Stimulated activated CD4-positive, alpha-beta T cell treated with anti-CD3 and anti-CD28 coated beads, Interleukin-1b, Interleukin-23, amount 100 ng/mL, for 1 hour (primary cell): Measurements from ENCODE around the gene LMO1.

Experiments
- DNase-seq, 2 donors: peaks; one replicate each; pipeline ENCODE4 v3.0.0-alpha.2; 2020; ENCODE audit warnings: low read depth in 2 of 2

The LMO1 gene

GRCh38 chr11:8288166-8288772 is 24.6 kb upstream of the LMO1 start:
- no peak for DNase-seq

- no peak for DNase-seq
These were observed 24.0 kb upstream of the LMO1 start for GRCh38 chr11:8287703-8288102.

- no peak for DNase-seq
These were observed 23.6 kb upstream of the LMO1 start for GRCh38 chr11:8287297-8287696.

DNA sequence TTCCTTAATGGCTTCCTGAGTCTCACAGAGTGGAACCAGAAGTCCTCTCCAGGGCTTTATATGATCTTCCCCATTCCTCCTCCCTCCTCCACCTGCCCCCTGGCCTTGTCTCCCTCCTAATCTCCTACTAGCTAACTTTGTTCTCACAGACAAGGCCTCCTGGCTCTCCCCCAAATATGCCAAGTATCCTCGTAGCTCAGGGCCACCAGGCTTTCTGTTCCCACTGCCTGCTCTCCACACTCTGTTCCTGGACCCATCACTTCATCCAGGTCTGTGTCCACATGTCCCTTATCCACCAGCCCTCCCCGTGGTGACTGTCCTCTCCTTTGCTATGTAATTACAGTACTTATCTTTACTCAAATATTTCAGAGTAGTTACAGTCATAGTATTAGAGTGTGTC is 23.2 kb upstream of the LMO1 start:
- no peak for DNase-seq

GRCh38 chr11:8285796-8286195 is 22.1 kb upstream of the LMO1 start:
- no peak for DNase-seq

- DNase-seq = no peak
These were observed 21.6 kb upstream of the LMO1 start for GRCh38 chr11:8285228-8285627.

DNA sequence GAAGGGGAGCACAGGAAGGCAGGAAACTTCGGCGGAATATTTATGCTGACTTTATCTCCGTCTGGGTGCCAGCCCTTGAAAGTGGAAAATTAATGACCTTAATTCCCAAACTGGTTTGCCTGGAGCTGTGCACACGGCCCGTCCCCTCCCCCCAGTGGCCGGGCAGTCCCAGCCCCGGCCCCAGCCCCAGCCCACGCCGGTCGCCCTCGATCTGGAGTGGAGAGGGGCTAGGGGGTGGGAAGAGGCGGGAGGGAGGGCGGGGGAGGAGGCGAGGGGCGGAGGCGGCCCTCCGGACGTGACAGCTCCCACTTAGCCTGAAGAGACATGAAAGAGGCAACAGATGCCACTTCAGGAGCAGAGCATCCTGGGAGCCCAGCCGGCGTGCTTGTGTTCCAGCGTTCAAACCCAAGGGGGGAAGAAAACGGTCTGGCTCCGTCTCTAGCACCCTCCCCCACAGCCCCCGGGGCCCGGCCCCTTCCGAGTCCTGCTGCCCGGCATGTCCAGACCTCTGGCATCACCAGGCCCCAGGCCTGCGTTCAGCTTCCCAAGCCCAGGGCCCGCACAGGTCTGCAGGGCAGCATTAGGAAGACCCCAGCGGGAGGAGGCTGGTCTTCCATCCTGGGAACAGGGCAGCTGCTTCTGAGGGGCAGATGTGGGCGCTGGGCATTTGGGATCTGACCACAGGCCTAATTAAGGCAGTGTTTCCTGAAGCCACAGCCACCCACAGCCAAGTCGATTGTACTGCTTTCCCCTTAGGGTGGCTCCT is 20.0 kb upstream of the LMO1 start:
- DNase-seq = no peak

DNA sequence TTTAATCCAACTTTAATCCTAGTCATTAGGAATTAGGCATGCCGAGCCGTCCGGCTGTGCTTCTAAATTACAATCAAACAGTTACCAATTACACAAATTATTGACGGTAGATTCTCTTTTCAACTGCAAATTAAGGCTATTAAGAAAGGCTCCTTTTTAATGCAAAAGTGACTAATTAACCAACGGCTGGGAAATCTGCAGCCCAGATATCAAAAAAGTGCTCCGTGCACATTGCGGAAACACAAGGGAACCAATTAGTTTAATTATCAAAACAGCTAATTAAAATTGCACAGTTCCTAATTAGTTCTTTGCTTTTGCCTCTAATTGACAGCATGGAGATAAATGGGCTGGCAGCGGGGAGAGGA is 19.4 kb upstream of the LMO1 start:
- DNase-seq = no peak

DNA sequence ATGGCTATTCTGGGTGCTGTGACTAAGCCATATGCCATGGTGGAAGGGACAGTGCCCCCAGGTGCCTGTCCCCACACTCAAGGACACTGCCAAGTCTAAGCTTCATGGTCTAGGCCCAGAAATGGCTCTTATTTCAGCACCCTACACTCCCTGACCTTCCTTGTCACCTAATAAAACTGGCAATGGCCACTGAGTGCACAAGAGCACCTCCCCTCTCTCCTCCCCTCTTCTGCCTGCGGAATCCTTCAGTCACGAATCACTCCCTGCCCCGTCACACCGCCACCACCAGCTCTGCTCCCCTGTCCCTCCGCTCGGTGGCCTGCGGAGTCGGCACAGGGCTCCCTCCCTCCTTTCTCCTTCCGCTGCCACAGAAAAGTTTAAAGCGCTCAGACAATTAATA is 19.0 kb upstream of the LMO1 start:
- no peak for DNase-seq

GRCh38 chr11:8281266-8281665 is 17.6 kb upstream of the LMO1 start:
- DNase-seq = no peak

DNA sequence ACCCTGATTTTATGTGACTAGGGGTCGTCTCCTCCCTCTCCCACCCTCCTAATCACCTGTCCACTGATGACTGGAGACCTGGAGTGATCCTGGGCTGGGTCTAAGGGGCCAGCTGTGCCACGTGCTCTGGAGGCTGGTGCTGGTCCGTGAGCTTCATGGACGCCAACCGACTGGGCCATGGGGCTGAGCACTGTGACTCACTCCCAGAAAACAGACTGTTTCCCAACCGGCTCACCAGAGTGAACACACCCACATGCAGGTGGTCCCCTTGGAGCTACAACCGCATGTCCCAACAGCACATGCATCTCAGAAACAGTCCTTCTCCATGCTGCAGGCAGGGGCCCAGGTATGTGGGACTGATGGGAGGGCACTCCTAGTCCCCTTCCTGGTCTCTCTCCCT is 14.0 kb upstream of the LMO1 start:
- no peak for DNase-seq

- DNase-seq = no peak
These were observed 12.8 kb upstream of the LMO1 start for GRCh38 chr11:8276528-8276927.

GRCh38 chr11:8273287-8273686 is 9.6 kb upstream of the LMO1 start:
- DNase-seq = no peak

GRCh38 chr11:8271106-8271886 is 7.6 kb upstream of the LMO1 start:
- DNase-seq = no peak

DNA sequence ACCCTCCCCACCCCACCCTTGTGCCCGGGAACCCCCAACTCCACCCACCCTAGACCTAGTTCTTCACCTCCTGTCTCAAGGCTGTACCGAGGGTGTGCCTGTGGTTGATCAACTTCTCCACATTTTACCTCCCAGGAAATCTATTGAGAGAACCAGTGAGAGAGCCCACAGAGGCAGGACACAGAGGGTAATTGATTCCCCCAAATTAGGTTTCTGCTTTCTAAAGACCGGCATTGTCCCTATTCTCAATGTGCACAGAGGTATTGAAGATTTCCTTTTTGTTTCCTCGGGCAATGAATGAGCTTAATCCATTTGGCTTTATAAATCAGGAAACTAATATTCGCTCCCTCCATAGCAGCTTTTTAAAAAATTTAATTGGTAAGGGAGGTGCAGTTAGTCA is 6.0 kb upstream of the LMO1 start:
- DNase-seq = no peak

DNA sequence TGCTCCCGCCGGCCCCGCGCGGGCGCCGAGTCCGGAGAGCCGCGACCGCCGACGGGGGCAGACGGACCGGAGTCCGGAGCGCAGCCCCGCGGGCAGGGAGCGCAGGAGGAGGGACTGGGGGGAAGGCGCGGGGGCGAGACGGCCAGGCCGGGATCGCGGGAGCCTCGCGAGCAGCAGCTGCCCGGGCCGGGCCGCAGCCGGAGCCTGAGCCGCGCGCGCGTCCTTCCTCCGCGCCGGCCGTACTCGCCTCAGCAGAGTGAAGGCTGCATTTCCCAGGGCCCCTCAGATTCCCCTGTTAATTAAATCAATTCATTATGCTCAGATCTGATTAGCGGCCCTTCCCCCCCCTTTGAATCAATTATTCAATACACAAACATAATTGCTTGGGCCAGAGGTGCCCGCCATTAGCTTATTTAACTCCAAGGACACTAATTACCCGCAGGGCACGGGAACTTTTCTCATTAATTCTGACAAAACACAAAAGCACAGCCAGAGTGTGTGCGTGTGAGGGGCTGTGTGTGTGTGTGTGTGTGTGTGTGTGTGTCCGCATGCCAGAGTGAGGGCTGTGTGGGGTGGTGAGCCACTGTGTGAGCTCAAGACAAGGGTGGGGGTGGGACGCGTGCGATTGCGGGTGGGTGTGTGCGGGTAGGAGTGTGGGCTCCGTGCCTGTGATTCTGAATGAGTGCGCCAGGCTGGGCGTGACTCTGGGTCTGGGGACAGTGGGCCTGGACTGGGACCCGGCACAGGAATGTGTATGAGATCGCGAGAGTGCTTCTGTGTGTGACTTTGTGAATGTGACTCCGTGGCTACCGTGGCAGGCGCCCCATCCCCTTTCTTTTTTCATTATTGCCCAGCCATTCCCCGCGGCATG is 5.1 kb upstream of the LMO1 start:
- no peak for DNase-seq

- DNase-seq = no peak
These were observed 4.3 kb upstream of the LMO1 start for GRCh38 chr11:8267831-8268529.

DNA sequence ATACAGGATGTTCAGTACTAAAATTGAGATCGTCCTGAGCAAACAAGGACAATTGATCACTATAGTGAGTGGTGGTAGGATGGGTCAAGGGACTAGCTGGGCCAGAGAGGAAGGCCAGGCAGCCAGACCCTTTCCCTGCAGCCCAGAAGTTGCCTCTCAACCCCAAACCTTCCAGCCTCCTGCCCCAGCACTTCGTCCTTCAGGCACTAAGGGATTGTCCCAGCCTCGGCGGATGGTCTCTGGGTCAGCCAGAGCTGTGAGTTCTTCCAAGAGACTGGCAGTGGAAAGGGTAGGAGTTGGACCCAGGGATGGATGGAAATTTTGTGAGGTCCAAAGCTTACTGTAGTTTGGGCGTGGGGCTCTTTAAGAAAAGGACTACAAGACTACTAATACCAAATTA is 3.6 kb upstream of the LMO1 start:
- DNase-seq = no peak

- DNase-seq = no peak
These were observed 2.9 kb upstream of the LMO1 start for GRCh38 chr11:8266246-8267241.

DNA sequence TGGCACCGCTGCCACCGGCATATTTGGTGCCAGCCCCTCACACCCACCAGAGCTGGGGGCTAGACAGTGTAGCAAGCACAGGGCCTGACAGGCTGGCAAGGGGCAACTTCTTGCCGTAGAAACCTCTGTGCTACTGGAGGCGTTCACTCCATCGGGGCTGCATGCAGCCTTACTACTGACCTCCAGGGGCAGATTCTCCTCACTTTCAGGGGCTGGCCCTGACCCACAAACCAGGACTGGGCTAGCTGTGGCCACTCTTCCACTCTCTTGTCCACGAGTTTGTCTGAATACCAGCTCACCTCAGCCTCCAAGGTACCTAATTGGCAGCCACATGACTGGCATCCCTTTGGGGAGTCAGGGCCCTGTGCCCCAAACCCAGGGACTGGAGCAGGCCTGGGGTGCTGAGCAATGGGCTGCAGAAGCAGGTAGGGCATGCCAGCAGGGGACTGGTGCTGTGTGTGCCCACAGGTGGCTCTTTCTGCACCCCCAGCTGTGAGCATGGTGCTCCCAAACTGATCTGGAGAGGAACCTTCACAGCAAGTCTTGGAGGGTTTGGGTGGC is 2.1 kb upstream of the LMO1 start:
- DNase-seq = no peak
